Ovary (tissue), 3 donors: Measurements from ENCODE around the gene CAMKK2.

ENCODE experiments used
- CTCF ChIP-seq, 3 donors: fragments of 450-650 bp in 2 of 3; fragments of 200-600 bp in 1 of 3; IDR thresholded peaks; one replicate each; pipeline versions ENCODE4 v1.5.1 to v1.8.0; 2016 to 2022; ENCODE audit warnings: antibody characterized with exemption in 3 of 3, mild to moderate bottlenecking in 1 of 3
- EP300 ChIP-seq: sonication (generic); formaldehyde crosslinking; IDR thresholded peaks from one replicate; pipeline ENCODE4 v1.6.1; 2017; ENCODE audit warnings: antibody characterized with exemption
- donor health status: DM: no; HTN: no; CAD: no.

GRCh38 chr12:121245031-121245430, 51.5 kb downstream of the CAMKK2 start:
- TF ChIP-seq CTCF (IDR thresholded peaks at IDR 0.05): no peak
- no peak for TF ChIP-seq EP300
